GM23338 (cell line): ENCODE measurements around the gene PCGF2. TPM values are rescaled to one million over a fixed set of nuclear protein-coding genes. Genes with fewer than 3 reads are reported as not detected.

Experiments
- ATAC-seq: fragments of 200-7000 bp; cut with Tn5 transposase; 3 replicates; pipeline ENCODE4 v1.9.1; 2020
- DNase-seq: peaks from one replicate; pipeline ENCODE4 v3.0.0-alpha.2; 2015; ENCODE audit warnings: low spot score
- H2AFZ ChIP-seq: fragments of 200-600 bp; sonication (generic); 2 replicates; pipeline ENCODE4 v1.8.0; 2016; ENCODE audit warnings: antibody characterized with exemption, mild to moderate bottlenecking, moderate library complexity
- H3F3A ChIP-seq: fragments of 200-600 bp; sonication (generic); replicated peaks from 2 replicates; pipeline ENCODE4 v1.8.0; 2017; ENCODE audit warnings: antibody characterized with exemption, mixed run types, low read depth
- H3K27ac ChIP-seq: fragments of 200-600 bp; sonication (generic); 2 replicates; pipeline ENCODE4 v1.6.1; 2016; ENCODE audit warnings: low read depth
- H3K27me3 ChIP-seq: fragments of 200-600 bp; sonication (generic); 2 replicates; pipeline ENCODE4 v1.8.0; 2016; ENCODE audit warnings: mild to moderate bottlenecking, mixed run types, moderate library complexity; ENCODE audit not compliant: insufficient read depth
- H3K36me3 ChIP-seq: fragments of 200-600 bp; sonication (generic); 2 replicates; pipeline ENCODE4 v1.8.0; 2016; ENCODE audit warnings: mild to moderate bottlenecking; ENCODE audit not compliant: insufficient read depth
- H3K4me1 ChIP-seq: fragments of 200-600 bp; sonication (generic); 2 replicates; pipeline ENCODE4 v1.8.0; 2016; ENCODE audit warnings: mild to moderate bottlenecking, moderate library complexity; ENCODE audit not compliant: insufficient read depth
- H3K4me2 ChIP-seq: fragments of 200-600 bp; sonication (generic); 2 replicates; pipeline ENCODE4 v1.7.1; 2017; ENCODE audit warnings: mixed run types
- H3K4me3 ChIP-seq: fragments of 200-600 bp; sonication (generic); 2 replicates; pipeline ENCODE4 v1.6.1; 2016; ENCODE audit warnings: mixed run types
- H3K79me2 ChIP-seq: fragments of 200-600 bp; sonication (generic); replicated peaks from 2 replicates; pipeline ENCODE4 v1.8.0; 2017; ENCODE audit warnings: mild to moderate bottlenecking; ENCODE audit not compliant: insufficient read depth
- H3K9me2 ChIP-seq: fragments of 200-600 bp; sonication (generic); 2 replicates; pipeline ENCODE4 v1.8.0; 2017; ENCODE audit not compliant: insufficient read depth
- H4K20me1 ChIP-seq: fragments of 200-600 bp; sonication (generic); replicated peaks from 2 replicates; pipeline ENCODE4 v1.8.0; 2017; ENCODE audit warnings: mild to moderate bottlenecking; ENCODE audit not compliant: insufficient read depth
- H3K27ac Mint-ChIP-seq: 2 replicates; pipeline ENCODE4 v1.8.0; 2020; ENCODE audit warnings: inconsistent platforms, mild to moderate bottlenecking, moderate library complexity, mixed read lengths
- H3K27me3 Mint-ChIP-seq: 3 replicates; pipeline ENCODE4 v1.8.0; 2022; ENCODE audit warnings: low read depth, mild to moderate bottlenecking, moderate library complexity, mixed read lengths, inconsistent platforms; ENCODE audit not compliant: insufficient read depth, poor library complexity
- H3K36me3 Mint-ChIP-seq: 3 replicates; pipeline ENCODE4 v1.8.0; 2021; ENCODE audit warnings: low read depth, mild to moderate bottlenecking, inconsistent platforms, moderate library complexity, mixed read lengths
- H3K4me1 Mint-ChIP-seq: 3 replicates; pipeline ENCODE4 v1.8.0; 2020; ENCODE audit warnings: mild to moderate bottlenecking, inconsistent platforms, mixed read lengths
- H3K4me3 Mint-ChIP-seq: 3 replicates; pipeline ENCODE4 v1.8.0; 2021; ENCODE audit warnings: moderate library complexity, mild to moderate bottlenecking, inconsistent platforms, mixed read lengths
- H3K9me3 Mint-ChIP-seq: 3 replicates; pipeline ENCODE4 v1.8.0; 2020; ENCODE audit warnings: moderate library complexity, mild to moderate bottlenecking, inconsistent platforms, mixed read lengths
- CREB1 ChIP-seq: fragments of 250-450 bp; sonication (Bioruptor Pico); IDR thresholded peaks from 2 replicates; pipeline ENCODE4 v1.5.0; 2020; ENCODE audit warnings: low read depth, mild to moderate bottlenecking, moderate library complexity
- CTCF ChIP-seq, 2 experiments: fragments of 200-600 bp in 1 of 2; sonication (generic) in 1 of 2; conservative IDR thresholded peaks; 2 replicates each; pipeline versions ENCODE4 v1.5.1 to v1.6.1; 2016 to 2017; ENCODE audit warnings: antibody characterized with exemption in 2 of 2, low read depth in 2 of 2, mild to moderate bottlenecking in 2 of 2, moderate library complexity in 1 of 2
- ETS1 ChIP-seq: IDR thresholded peaks from 2 replicates; pipeline ENCODE4 v1.6.1; 2016; ENCODE audit warnings: antibody characterized with exemption
- EZH2phosphoT487 ChIP-seq: fragments of 200-600 bp; sonication (generic); IDR thresholded peaks from one replicate; pipeline ENCODE4 v1.8.1; 2018; ENCODE audit warnings: antibody characterized with exemption; ENCODE audit not compliant: unreplicated experiment
- JUNB ChIP-seq: IDR thresholded peaks from one replicate; pipeline ENCODE4 v1.6.1; 2016; ENCODE audit warnings: antibody characterized with exemption; ENCODE audit not compliant: unreplicated experiment
- NANOG ChIP-seq: IDR thresholded peaks from 2 replicates; pipeline ENCODE4 v1.6.1; 2016; ENCODE audit warnings: antibody characterized with exemption, borderline replicate concordance
- POLR2AphosphoS5 ChIP-seq: IDR thresholded peaks from 2 replicates; pipeline ENCODE4 v1.6.1; 2016; ENCODE audit warnings: antibody characterized with exemption, low read depth
- REST ChIP-seq: IDR thresholded peaks from one replicate; pipeline ENCODE4 v1.6.1; 2018; ENCODE audit warnings: antibody characterized with exemption; ENCODE audit not compliant: unreplicated experiment
- STAT1 ChIP-seq: IDR thresholded peaks from one replicate; pipeline ENCODE4 v1.6.1; 2016; ENCODE audit warnings: antibody characterized with exemption; ENCODE audit not compliant: unreplicated experiment
- ZNF462 ChIP-seq: fragments of 250-450 bp; sonication (Bioruptor Pico); IDR thresholded peaks from 2 replicates; pipeline ENCODE4 v1.5.0; 2020; ENCODE audit warnings: mild to moderate bottlenecking, moderate library complexity
- polyA plus RNA-seq: library from polyadenylated mRNA; unstranded; fragments of >200 nt; fragmentation: Nextera tagmentation; extraction: Ambion mirVana; gene quantifications from 2 replicates; pipeline ENCODE4 v1.2.1, GENCODE V29; 2016
- total RNA-seq: library from RNA; depleted of rRNA; stranded (reverse); fragments of >200 nt; shearing (Covaris generic); gene quantifications from 2 replicates; pipeline ENCODE4 v1.2.3, GENCODE V29; 2014

The PCGF2 gene
- total and polyA plus RNA-seq, 2 experiments from 2014 or later, result 21.1 to 51.9 TPM

- H4K20me1 ChIP-seq, result peaks cover 52% of the 10 kb centered on the region
- no peak for TF ChIP-seq CTCF (conservative IDR thresholded peaks at IDR 0.05; ENCODE audit: low read depth in 2 of 2)
- TF ChIP-seq STAT1, result no peak
- no peak for TF ChIP-seq CREB1 (CRISPR knock-in tag)
- no peak for TF ChIP-seq REST
- TF ChIP-seq JUNB, result no peak
- Mint-ChIP-seq H3K27ac (no peak overlapping the region), H3K9me3 (no peaks in the 10 kb centered on the region; the same call in 2 of the 3 replicates), H3K4me1 (peaks cover 42% of the 10 kb centered on the region), H3K27me3 (peaks cover 26% of the 10 kb centered on the region), H3K4me3 (no peak overlapping the region), H3K36me3 (peaks cover 76% of the 10 kb centered on the region)
- ATAC-seq (no peak), DNase-seq (no peak)
- no peaks in the 10 kb centered on the region for H3K9me2 ChIP-seq
- H3K27ac ChIP-seq, result no peak overlapping the region
- H2AFZ ChIP-seq, result no peak overlapping the region
- H3K4me3 ChIP-seq, result no peak overlapping the region
- peaks cover 17% of the 10 kb centered on the region for H3K4me1 ChIP-seq
- H3K36me3 ChIP-seq, result peaks cover 5% of the 10 kb centered on the region
- peaks cover 12% of the 10 kb centered on the region; the same call in 1 of the 2 replicates for H3F3A ChIP-seq
- no peak overlapping the region for H3K4me2 ChIP-seq
- peaks cover 44% of the 10 kb centered on the region for H3K79me2 ChIP-seq
- no peaks in the 10 kb centered on the region for H3K27me3 ChIP-seq
Measured at GRCh38 chr17:38739305-38739704, 8.8 kb downstream of the PCGF2 start.

- peaks cover 42% of the 10 kb centered on the region for H3K4me1 Mint-ChIP-seq
- H3K36me3 Mint-ChIP-seq, result peaks cover 81% of the 10 kb centered on the region
- Histone ChIP-seq H3K27ac (no peak overlapping the region), H4K20me1 (peaks cover 48% of the 10 kb centered on the region), H2AFZ (no peak overlapping the region), H3K36me3 (peaks cover 5% of the 10 kb centered on the region), H3K4me1 (peaks cover 14% of the 10 kb centered on the region), H3K9me2 (no peaks in the 10 kb centered on the region), H3K4me3 (no peak overlapping the region), H3K4me2 (no peak overlapping the region), H3K79me2 (peaks cover 38% of the 10 kb centered on the region), H3F3A (peaks cover 12% of the 10 kb centered on the region; the same call in 1 of the 2 replicates), H3K27me3 (no peaks in the 10 kb centered on the region)
- H3K4me3 Mint-ChIP-seq, result no peak overlapping the region
- no peak for ATAC-seq
- peaks cover 21% of the 10 kb centered on the region for H3K27me3 Mint-ChIP-seq
- no peak overlapping the region for H3K27ac Mint-ChIP-seq
- no peaks in the 10 kb centered on the region; the same call in 2 of the 3 replicates for H3K9me3 Mint-ChIP-seq
- DNase-seq, result no peak
- no peak for TF ChIP-seq ZNF462 (CRISPR knock-in tag)
- TF ChIP-seq EZH2phosphoT487, result no peak
- no peak for TF ChIP-seq POLR2AphosphoS5
- TF ChIP-seq ETS1, result no peak
- no peak for TF ChIP-seq JUNB
- TF ChIP-seq NANOG, result no peak
Measured at GRCh38 chr17:38738686-38739085, 9.4 kb downstream of the PCGF2 start.
